ENCODE measurements around the gene MLX. TPM values are rescaled to one million over a fixed set of nuclear protein-coding genes. Genes with fewer than 3 reads are reported as not detected.
"Not testable (repeated sequence)": the region's sequence is repeated elsewhere in the genome, so short reads cannot be mapped to it uniquely, and the experiment has no call there.

Gene MLX
- total RNA-seq, 4 donors from 2014 or later = 47.0 to 62.8 (median 52.9) TPM

DNA sequence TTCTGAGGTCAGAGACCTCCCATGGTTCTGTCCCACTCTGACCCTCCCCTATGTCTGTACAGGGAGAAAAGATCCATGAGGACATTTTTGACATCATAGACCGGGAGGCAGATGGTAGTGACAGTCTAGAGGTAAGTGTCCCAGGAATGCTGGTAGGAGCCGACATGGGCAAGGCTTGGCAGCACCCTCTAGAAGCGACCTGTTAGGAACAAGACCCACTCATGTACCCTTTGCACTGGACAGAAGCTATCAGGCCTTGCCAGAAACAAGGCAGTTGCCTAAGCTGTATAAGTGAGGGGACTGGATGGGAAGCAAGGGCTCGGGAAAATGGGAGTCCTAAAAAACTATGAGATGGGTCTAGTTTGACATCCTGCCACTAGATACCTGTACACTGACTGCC, 45.1 kb downstream of the MLX start:
- Histone ChIP-seq H3K27ac (no peak overlapping the region), H3K9me3 (no peaks in the 10 kb centered on the region), H3K4me1 (peaks cover 12 to 15% of the 10 kb centered on the region in 2 donors), H3K4me3 (replicated peaks in 1 of 3) (no peak overlapping the region), H3K36me3 (peaks cover 13 to 29% of the 10 kb centered on the region in 2 donors), H3K27me3 (no peaks in the 10 kb centered on the region)
- 95 to 100% methylated on average over 4 of the region's 4 CpGs for whole genome bisulfite sequencing, 2 donors
- TF ChIP-seq, protein P1, sequence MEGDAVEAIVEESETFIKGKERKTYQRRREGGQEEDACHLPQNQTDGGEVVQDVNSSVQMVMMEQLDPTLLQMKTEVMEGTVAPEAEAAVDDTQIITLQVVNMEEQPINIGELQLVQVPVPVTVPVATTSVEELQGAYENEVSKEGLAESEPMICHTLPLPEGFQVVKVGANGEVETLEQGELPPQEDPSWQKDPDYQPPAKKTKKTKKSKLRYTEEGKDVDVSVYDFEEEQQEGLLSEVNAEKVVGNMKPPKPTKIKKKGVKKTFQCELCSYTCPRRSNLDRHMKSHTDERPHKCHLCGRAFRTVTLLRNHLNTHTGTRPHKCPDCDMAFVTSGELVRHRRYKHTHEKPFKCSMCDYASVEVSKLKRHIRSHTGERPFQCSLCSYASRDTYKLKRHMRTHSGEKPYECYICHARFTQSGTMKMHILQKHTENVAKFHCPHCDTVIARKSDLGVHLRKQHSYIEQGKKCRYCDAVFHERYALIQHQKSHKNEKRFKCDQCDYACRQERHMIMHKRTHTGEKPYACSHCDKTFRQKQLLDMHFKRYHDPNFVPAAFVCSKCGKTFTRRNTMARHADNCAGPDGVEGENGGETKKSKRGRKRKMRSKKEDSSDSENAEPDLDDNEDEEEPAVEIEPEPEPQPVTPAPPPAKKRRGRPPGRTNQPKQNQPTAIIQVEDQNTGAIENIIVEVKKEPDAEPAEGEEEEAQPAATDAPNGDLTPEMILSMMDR (IDR thresholded peaks at IDR 0.05) = no peak
- no peak for TF ChIP-seq POLR2A (IDR thresholded peaks at IDR 0.05)
- intact Hi-C loops (cut with DNase I) = no loop called here
- DNase-seq = no peak

DNA sequence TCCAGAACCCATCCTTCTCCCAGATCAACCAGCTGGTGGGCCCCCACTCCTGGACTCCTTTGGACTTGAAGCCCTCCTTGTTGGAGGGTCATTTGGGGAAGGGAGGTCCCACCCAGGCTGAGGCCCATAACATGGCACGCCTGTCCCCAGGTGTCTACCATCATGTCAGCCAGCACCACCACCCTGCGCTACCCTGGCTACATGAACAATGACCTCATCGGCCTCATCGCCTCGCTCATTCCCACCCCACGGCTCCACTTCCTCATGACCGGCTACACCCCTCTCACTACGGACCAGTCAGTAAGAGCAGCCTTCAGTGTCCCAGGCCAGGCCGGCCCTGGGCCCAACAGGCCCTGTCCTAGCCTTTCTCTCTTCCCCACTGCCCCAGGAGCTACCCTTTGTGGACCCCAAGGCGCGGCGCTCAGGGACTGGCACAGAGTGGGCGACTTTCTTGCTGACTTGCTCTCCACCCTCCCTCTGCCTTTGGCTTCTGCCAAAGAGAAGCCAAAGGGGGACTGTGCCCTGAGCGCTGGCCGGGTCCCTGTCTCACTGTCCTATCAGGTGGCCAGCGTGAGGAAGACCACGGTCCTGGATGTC, 46.9 kb downstream of the MLX start:
- 95 to 97% methylated on average over 13 to 15 of the region's 17 CpGs for WGBS, 2 donors
- H3K27ac ChIP-seq = no peak overlapping the region
- intact Hi-C loops (cut with DNase I) = no loop called here

DNA sequence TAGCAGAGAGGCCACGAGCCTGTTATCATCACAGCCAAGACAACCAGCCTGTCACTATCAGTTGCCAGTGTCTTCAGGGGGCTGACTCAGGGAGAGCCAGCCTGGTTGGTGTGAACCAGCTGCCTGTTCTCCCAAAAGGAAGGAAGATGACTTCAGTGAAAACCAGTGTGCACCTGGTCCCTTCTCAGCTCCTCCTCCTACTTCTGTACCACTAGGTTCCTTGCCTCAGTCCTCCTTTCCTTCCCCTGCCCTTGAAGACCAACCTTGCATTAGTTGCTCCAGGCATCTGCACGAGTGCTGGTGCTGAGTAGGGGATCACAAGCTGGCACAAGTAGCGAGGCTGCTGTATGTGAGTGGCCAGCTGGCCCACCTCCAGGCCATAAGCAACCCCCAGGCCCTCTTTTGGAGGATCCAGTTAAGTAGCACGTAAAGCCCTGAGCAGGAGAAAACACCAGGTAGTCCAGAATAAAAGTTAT, 51.1 kb downstream of the MLX start:
- Histone ChIP-seq H3K27me3 (no peaks in the 10 kb centered on the region), H3K36me3 (peaks cover 9 to 23% of the 10 kb centered on the region in 2 donors), H3K9me3 (no peaks in the 10 kb centered on the region), H3K4me1 (peaks cover 4 to 8% of the 10 kb centered on the region in 2 donors), H3K4me3 (replicated peaks in 1 of 3) (no peak overlapping the region), H3K27ac (no peak overlapping the region)
- no peak for TF ChIP-seq POLR2A (IDR thresholded peaks at IDR 0.05)
- WGBS, 2 donors = 60 to 61% methylated on average over 4 of the region's 4 CpGs
- intact Hi-C loops (cut with DNase I) = no loop called here
- no peak for DNase-seq

More for the DNA sequence above, 46.9 kb downstream of the MLX start:
- DNase-seq = no peak
- no peak overlapping the region for H3K4me3 ChIP-seq (replicated peaks in 1 of 3)
- peaks cover 13 to 29% of the 10 kb centered on the region in 2 donors for H3K36me3 ChIP-seq
- no peaks in the 10 kb centered on the region for H3K9me3 ChIP-seq
- H3K27me3 ChIP-seq = no peaks in the 10 kb centered on the region
- TF ChIP-seq POLR2A (IDR thresholded peaks at IDR 0.05) = no peak
- TF ChIP-seq, protein P1 (IDR thresholded peaks at IDR 0.05) = no peak
- H3K4me1 ChIP-seq = peaks cover 4 to 8% of the 10 kb centered on the region in 2 donors

DNA sequence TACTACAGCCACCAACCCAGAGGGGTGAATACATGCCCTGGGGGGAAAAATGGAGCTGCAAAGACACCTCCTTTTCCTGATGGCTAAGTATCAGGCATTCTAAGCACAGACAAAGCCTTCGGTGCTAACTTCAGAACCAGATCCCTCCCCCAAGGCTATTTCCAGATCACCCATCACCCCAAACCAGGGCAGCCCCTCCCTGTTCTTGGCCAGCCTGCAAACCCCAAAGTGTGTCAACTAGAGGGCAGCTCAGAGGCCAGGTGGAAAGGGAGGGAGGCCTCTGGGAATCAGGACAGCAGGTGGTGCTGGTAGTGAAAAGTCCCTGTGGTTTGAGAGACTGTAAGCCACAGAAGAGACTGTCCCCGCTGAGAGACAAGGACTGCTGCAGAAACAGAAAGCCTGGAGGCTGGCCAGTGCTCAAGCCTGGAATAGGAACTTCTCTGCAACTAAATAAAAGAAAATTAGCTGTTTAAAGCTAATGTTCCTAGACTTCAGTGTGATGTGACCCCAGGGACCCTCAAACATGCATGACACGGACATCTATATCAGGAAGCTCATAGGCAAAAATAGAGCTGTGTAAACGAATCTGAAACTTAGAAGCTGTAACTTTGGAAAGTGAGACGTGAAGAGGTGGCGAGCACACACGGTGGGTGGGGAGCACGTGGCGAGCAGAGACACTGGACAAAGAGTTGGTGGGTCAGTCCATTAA, 51.7 kb downstream of the MLX start:
- H3K27me3 ChIP-seq = no peaks in the 10 kb centered on the region
- H3K36me3 ChIP-seq = peaks cover 5 to 18% of the 10 kb centered on the region in 2 donors
- intact Hi-C loops (cut with DNase I) = no loop called here
- no peak overlapping the region for H3K4me3 ChIP-seq (replicated peaks in 1 of 3)
- no peak for TF ChIP-seq POLR2A (IDR thresholded peaks at IDR 0.05)
- TF ChIP-seq, protein P1 (IDR thresholded peaks at IDR 0.05) = peak in 3 of 6 experiments; percentile 17 to 26 (median 17)
- peak; percentile 51 to 54 for DNase-seq
- no peaks in the 10 kb centered on the region for H3K9me3 ChIP-seq
- 51 to 54% methylated on average over 9 of the region's 9 CpGs for WGBS, 2 donors
- H3K27ac ChIP-seq = no peak overlapping the region
- H3K4me1 ChIP-seq = peaks cover 4 to 8% of the 10 kb centered on the region in 2 donors

DNA sequence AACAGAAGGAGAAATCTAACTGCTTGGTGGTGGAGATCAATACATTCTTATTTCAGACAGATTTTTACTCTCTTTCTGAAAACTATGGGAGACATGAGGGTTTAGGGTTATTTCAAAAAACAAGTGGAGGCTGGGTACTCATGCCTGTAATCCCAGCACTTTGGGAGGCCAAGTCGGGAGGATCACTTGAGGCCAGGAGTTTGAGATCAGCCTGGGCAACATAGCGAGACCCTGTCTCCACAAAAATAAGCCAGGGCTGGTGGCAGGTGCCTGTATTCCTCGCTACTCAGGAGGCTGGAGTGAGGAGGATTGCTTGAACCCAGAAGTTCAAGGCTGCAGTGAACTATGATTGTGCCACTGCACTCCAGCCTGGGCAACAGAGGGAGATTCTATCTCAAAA, 55.1 kb downstream of the MLX start:
- H3K36me3 ChIP-seq; intact Hi-C loops (cut with DNase I); H3K4me3 ChIP-seq (replicated peaks in 1 of 3); H3K4me1 ChIP-seq; H3K9me3 ChIP-seq; H3K27me3 ChIP-seq; H3K27ac ChIP-seq; DNase-seq: not testable (repeated sequence)
- 90 to 96% methylated on average over 3 of the region's 3 CpGs for WGBS, 2 donors

Other genes starting within 250 kb of the MLX start
- 100 to 1,000 TPM; 147 to 292 (median 206) TPM for gene STAT3, start 178.7 kb upstream of the MLX start, total RNA-seq
- gene CAVIN1, start 143.8 kb upstream of the MLX start, total RNA-seq = 100 to 1,000 TPM; 173 to 199 (median 187) TPM
- gene ATP6V0A1, start 108.2 kb upstream of the MLX start, total RNA-seq = 100 to 1,000 TPM in 2 of 4 donors, 10 to 100 TPM in 2; 75.5 to 195 (median 121) TPM
- 100 to 1,000 TPM in 2 of 4 donors, 10 to 100 TPM in 2; 56.7 to 140 (median 101) TPM for gene NAGLU, start 30.9 kb upstream of the MLX start, total RNA-seq
- 1 to 10 TPM in 2 of 4 donors, under 1 TPM in 2; 0.21 to 4.1 (median 1.3) TPM for gene HSD17B1, start 14.2 kb upstream of the MLX start, total RNA-seq
- 10 to 100 TPM; 32.7 to 60.9 (median 48.7) TPM for gene COASY, start 5.0 kb upstream of the MLX start, total RNA-seq
- gene PSMC3IP, start 10.6 kb downstream of the MLX start, total RNA-seq = 1 to 10 TPM; 1.4 to 5.8 (median 4.5) TPM
- gene RETREG3, start 42.3 kb downstream of the MLX start, total RNA-seq = 10 to 100 TPM; 61.9 to 74.4 (median 72.1) TPM
- gene TUBG1, start 42.6 kb downstream of the MLX start, total RNA-seq = 10 to 100 TPM; 17.1 to 45.6 (median 31.7) TPM
- gene TUBG2, start 92.2 kb downstream of the MLX start, total RNA-seq = 10 to 100 TPM; 20.4 to 38.7 (median 24.4) TPM
- gene PLEKHH3, start 109.9 kb downstream of the MLX start, total RNA-seq = 10 to 100 TPM; 22.0 to 30.4 (median 26.4) TPM
- 1 to 10 TPM; 2.0 to 3.6 (median 2.6) TPM for gene CCR10, start 114.7 kb downstream of the MLX start, total RNA-seq
- gene CNTNAP1, start 115.4 kb downstream of the MLX start, total RNA-seq = 1 to 10 TPM; 2.3 to 4.2 (median 2.5) TPM
- gene EZH1, start 177.9 kb downstream of the MLX start, total RNA-seq = 10 to 100 TPM; 39.3 to 69.2 (median 56.4) TPM
- 10 to 100 TPM; 18.6 to 55.3 (median 25.7) TPM for gene RAMP2, start 194.1 kb downstream of the MLX start, total RNA-seq
- 10 to 100 TPM; 38.5 to 71.2 (median 56.3) TPM for gene VPS25, start 206.3 kb downstream of the MLX start, total RNA-seq
- under 1 TPM in 2 of 4 donors, not detected in 2; 0.13 to 0.45 TPM for gene WNK4, start 213.5 kb downstream of the MLX start, total RNA-seq
- gene COA3, start 231.6 kb downstream of the MLX start, total RNA-seq = 10 to 100 TPM; 46.4 to 94.4 (median 80.3) TPM
- gene CNTD1, start 231.8 kb downstream of the MLX start, total RNA-seq = under 1 TPM in 1 of 4 donors, not detected in 3; 0.27 TPM